Heart left ventricle (tissue), 16 donors: ENCODE results near the gene CSRP1. TPM values are rescaled to one million over a fixed set of nuclear protein-coding genes. Genes with fewer than 3 reads are reported as not detected.

Experiments used
- ATAC-seq, 4 donors: fragments of 200-7000 bp; cut with Tn5 transposase; one replicate each; pipeline ENCODE4 v1.9.1; 2020 to 2022; ENCODE audit warnings: moderate library complexity in 4 of 4, mild to moderate bottlenecking in 3 of 4, moderate number of reproducible peaks in 1 of 4
- DNase-seq, 5 donors: peaks; one replicate each; pipeline ENCODE4 v3.0.0-alpha.2; 2020
- H3K27ac ChIP-seq, 12 donors: fragments of 200-600 bp; sonication (generic) in 4 of 12; one replicate each; pipeline versions ENCODE4 v1.5.0 to v1.8.0; 2016 to 2022; ENCODE audit warnings: mild to moderate bottlenecking in 2 of 12
- H3K27me3 ChIP-seq, 9 donors: fragments of 200-600 bp; sonication (generic) in 2 of 9; one replicate each; pipeline versions ENCODE4 v1.5.1 to v1.8.0; 2016 to 2022; ENCODE audit warnings: mild to moderate bottlenecking in 3 of 9
- H3K36me3 ChIP-seq, 9 donors: fragments of 200-600 bp; sonication (generic) in 2 of 9; one replicate each; pipeline versions ENCODE4 v1.5.0 to v1.8.0; 2018 to 2022; ENCODE audit warnings: mild to moderate bottlenecking in 2 of 9
- H3K4me1 ChIP-seq, 12 donors: fragments of 200-600 bp; sonication (generic) in 4 of 12; one replicate each; pipeline versions ENCODE4 v1.5.0 to v1.8.0; 2016 to 2022; ENCODE audit warnings: mild to moderate bottlenecking in 3 of 12
- H3K4me3 ChIP-seq, 12 donors: fragments of 200-600 bp; sonication (generic) in 4 of 12; one replicate each; pipeline versions ENCODE4 v1.5.0 to v1.8.0; 2017 to 2022; ENCODE audit warnings: mild to moderate bottlenecking in 9 of 12, moderate library complexity in 4 of 12
- H3K9me3 ChIP-seq, 12 donors: fragments of 200-600 bp; sonication (generic) in 4 of 12; one replicate each; pipeline versions ENCODE4 v1.5.0 to v1.8.0; 2016 to 2022; ENCODE audit warnings: mild to moderate bottlenecking in 1 of 12
- POLR2A ChIP-seq, 2 donors: fragments of 450-650 bp; IDR thresholded peaks; one replicate each; pipeline ENCODE4 v1.6.1; 2017; ENCODE audit warnings: antibody characterized with exemption in 2 of 2, mild to moderate bottlenecking in 2 of 2, moderate library complexity in 2 of 2
- WGBS, 4 donors: extraction: QIAGEN DNeasy Blood & Tissue Kit in 2 of 4; methylation state at CpG; one replicate each; pipeline versions ENCODE4 v1.1.5 to v1.1.7; 2013 to 2018; 5-methylcytosine and 5-hydroxymethylcytosine counted together
- intact Hi-C, 10 donors: fragments of 100-400 bp; cut with DNase I; formaldehyde crosslinking; loops; one replicate each; pipeline versions ENCODE4 v1.11.1 to v1.14.2; 2022
- polyA plus RNA-seq, 2 donors: library from polyadenylated mRNA; stranded (reverse); fragments of 200-250 nt; gene quantifications; one replicate each; pipeline ENCODE4 v1.2.3, GENCODE V29; 2013
- total RNA-seq, 9 donors: library from RNA; depleted of rRNA in 2 of 9; stranded (reverse); fragments of >200 nt in 2 of 9; fragmentation: NEBNext Ultra II Directional in 3 of 9; extraction: Animal tissue kit (Norgen Biotek cat#: 25700) in 3 of 9; gene quantifications; one replicate each; pipeline versions ENCODE4 v1.1.0 to v1.2.4, GENCODE V29; 2016 to 2023
- TF ChIP-seq, protein P1 (sequence below), 12 donors: fragments of 200-600 bp; sonication (generic) in 4 of 12; IDR thresholded peaks; one replicate each; pipeline versions ENCODE4 v1.5.0 to v1.8.0; 2018 to 2022; ENCODE audit warnings: antibody characterized with exemption in 12 of 12, mild to moderate bottlenecking in 5 of 12
- donor health status: ischemic (EF 13 %, LVEDD 7.1; RV severe dilation, severe dysfunction).
- donor health status: healthy with polysubstance abuse.
- donor health status: DM: no; HTN: yes; CAD: no.
- donor health status: DM: no; HTN: no; CAD: no.
- donor health status: ischemic (EF 25% LVEDD 6.9; RV normal size, moderate dysfunction).
- donor health status: ischemic (EF 25% LVEDD 5.7; RV mildly dilated, moderate dysfunction).
- donor health status: healthy.
- donor health status: DM: yes; HTN: yes; CAD: no.
- donor health status: ischemic (EF 35%, LVEDD 5.7; RV mildly dilated, moderate dysfunction).
- donor health status: nonischemic (EF 11% LVEDD 7.7; RV severe dilation, severe dysfunction).
- donor health status: DM: yes; HTN: yes; CAD: no.
- donor health status: PGD.
- donor health status: ischemic (EF 29% LVEDD 5.4; RV normal size, mild dysfunction).
- donor health status: nonischemic (EF 23%, LVEDD 6.1; RV moderate dilation, normal function).

The CSRP1 gene
- total and polyA plus RNA-seq, 11 donors = 35.8 to 325 (median 78.6) TPM

DNA sequence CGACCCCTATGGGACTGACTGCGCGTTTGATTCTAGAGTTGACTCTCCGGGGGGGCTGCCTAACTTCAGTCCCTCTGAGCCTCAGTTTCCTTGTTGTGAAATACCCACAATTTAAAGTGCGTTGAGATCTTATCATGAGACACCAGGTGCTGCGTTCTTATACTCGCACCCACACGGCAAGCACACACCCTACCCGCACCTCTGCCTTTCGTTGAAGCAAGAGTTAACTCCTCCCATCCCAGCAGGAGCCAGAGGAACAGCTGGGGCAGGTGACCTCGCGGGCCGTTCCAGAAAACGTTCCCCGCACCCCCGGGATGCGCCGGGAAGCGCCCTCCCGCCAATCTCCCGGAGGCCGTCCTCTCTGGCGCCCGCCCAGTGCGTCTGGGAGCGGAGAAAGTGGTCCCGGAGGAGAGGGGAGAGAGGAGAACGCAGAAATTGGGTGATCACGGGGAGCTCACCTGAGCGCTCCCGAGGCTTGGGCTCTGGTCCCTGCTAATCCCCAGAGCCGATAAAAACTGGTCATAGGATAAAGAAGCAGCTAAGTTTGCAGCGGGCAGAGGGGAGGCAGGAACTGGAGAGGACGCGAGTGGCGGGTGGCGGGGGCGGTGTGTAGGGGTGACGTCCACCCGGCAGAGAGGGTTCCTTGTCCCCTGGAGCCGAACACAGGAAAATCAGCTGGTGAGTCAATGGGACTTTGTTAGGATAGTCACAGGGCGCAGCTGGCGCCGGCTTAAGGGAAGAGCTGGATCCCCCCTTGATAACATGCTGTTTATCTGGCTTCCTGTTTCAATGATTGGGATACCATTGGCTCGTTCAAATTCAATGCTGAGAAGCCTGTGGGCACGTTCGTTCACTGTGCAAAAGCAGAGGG is 32.9 kb upstream of the CSRP1 start:
- peak; percentile 63 to 78 (median 74) for DNase-seq
- H3K4me3 ChIP-seq = peak overlapping the region; percentile 34 to 84 (median 72)
- intact Hi-C loops = loop anchor here in 3 of 10 donors (2.0 to 10.0 kb wide), 3 partner anchors 15 to 445 kb away; partner anchors contain the start of gene RNPEP (in 1 of the 3)
- no peaks in the 10 kb centered on the region for H3K36me3 ChIP-seq
- peak; percentile 36 to 76 (median 50) for ATAC-seq
- TF ChIP-seq, protein P1, sequence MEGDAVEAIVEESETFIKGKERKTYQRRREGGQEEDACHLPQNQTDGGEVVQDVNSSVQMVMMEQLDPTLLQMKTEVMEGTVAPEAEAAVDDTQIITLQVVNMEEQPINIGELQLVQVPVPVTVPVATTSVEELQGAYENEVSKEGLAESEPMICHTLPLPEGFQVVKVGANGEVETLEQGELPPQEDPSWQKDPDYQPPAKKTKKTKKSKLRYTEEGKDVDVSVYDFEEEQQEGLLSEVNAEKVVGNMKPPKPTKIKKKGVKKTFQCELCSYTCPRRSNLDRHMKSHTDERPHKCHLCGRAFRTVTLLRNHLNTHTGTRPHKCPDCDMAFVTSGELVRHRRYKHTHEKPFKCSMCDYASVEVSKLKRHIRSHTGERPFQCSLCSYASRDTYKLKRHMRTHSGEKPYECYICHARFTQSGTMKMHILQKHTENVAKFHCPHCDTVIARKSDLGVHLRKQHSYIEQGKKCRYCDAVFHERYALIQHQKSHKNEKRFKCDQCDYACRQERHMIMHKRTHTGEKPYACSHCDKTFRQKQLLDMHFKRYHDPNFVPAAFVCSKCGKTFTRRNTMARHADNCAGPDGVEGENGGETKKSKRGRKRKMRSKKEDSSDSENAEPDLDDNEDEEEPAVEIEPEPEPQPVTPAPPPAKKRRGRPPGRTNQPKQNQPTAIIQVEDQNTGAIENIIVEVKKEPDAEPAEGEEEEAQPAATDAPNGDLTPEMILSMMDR (IDR thresholded peaks at IDR 0.05) = no peak
- no peak for TF ChIP-seq POLR2A (IDR thresholded peaks at IDR 0.05)
- peak overlapping the region; percentile 55 to 92 (median 86) for H3K27ac ChIP-seq
- WGBS, 4 donors = 4 to 7% (median 5%) methylated on average over 37 to 47 of the region's 47 CpGs
- peaks cover 0 to 94% (median 57%) of the 10 kb centered on the region in 12 donors for H3K4me1 ChIP-seq
- no peaks in the 10 kb centered on the region for H3K9me3 ChIP-seq
- no peaks in the 10 kb centered on the region for H3K27me3 ChIP-seq

DNA sequence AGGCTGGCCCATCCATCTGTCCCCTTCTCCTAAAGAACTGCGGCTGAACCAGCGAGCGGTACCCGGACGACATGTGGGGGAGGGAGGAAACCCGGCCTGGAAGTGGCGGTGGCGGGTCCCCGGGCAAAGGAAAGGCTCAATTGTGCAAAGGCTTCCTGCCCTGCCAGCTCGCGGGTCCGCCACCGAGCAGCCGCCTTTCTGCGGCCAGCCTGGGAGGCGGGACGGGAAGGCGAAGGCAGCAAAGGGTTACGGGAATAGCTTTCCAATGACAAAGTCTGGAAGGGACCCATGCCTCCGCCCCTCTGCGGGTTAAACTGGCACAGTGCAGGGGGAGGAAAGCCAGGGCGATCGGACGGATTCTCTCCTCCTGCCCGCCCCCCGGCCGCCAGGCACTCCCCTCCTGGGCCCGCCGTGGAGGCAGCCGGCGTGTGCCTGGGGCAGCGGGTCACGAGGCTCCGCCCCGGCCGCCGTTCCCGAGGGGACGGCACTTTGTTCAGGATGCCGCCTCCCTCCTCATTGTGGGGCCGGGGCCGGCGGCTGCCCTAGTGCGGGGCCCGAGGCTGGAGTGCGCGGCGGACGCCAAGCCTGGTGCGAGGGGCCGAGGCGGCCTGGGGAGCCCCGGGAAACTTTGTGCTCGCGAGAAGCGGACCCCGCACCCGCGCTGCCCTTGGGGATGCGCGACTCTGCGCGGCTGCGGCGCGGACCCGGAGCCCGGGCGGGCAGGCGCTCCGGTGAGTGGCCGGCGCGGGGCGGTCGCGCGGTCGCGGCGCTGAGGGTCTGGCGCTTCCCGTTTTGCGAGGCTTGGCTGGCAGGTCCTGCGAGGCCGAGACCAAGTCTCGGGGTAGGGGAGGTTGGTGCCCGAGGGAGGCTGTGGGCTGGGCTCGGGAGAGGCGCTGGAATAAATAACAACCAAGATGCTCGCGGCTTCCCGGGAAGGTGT is 32.0 kb upstream of the CSRP1 start, which contains the start of gene NAV1:
NAV1 (plus strand) TSS at position 516 of the 940 bp plus-strand sequence. CDS start 83,758 bp downstream, outside the sequence.
- Histone ChIP-seq H3K9me3 (no peaks in the 10 kb centered on the region), H3K4me1 (peaks cover 0 to 89% (median 53%) of the 10 kb centered on the region in 12 donors), H3K27ac (peak within 1 kb of the TSS; percentile 55 to 92 (median 86)), H3K36me3 (no peaks in the 10 kb centered on the region), H3K4me3 (peak within 1 kb of the TSS; percentile 34 to 84 (median 72)), H3K27me3 (no peaks in the 10 kb centered on the region)
- 0 to 1% (median 1%) methylated on average over 38 to 93 of the region's 93 CpGs for WGBS, 4 donors
- DNase-seq (peak; percentile 77 to 87 (median 79)), ATAC-seq (peak; percentile 18 to 79 (median 70))
- intact Hi-C loops = loop anchor here in 2 of 10 donors (2.0 to 10.0 kb wide), 2 partner anchors 16 to 446 kb away; partner anchors contain the start of gene RNPEP (in 1 of the 2)
- TF ChIP-seq, protein P1 (IDR thresholded peaks at IDR 0.05) = no peak
- TF ChIP-seq POLR2A (IDR thresholded peaks at IDR 0.05) = peak in 1 of 2 donors; percentile 72

DNA sequence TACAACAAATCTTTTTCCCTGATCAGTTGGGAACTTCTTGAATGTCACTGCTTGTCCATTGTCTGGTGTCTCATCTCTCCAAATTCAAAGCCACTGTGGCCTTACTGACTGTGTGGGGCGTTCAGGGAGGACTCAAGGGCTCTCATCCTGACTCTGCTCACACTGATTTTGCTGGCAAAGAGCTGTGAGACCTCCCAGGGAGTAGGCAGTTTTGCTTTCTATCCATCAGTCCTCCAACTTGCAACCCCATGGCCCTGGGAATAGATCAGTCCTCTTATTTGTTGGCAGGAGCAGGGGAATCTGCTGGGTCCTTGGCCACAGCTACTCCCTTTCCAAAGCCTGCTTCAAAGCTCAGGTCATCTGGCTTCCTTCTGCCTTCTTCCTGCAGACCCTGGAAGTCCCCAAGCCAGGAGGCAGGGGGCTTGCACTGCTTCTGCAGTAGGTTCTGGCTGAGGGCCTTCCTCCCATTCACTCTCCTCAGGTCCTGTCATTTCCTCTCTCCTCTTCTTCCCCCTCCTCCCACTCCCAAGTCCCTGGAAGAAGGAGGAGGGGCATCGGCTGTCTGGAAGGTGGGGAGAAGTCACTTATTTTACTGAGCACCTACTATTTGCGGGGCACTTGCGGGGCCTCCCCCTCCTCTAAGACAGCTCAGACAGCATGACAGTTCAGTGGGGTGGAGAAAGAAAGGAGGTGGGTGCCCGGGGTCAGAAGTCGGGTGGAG is 31.1 kb upstream of the CSRP1 start:
- Histone ChIP-seq H3K27me3 (no peaks in the 10 kb centered on the region), H3K4me1 (peaks cover 0 to 81% (median 48%) of the 10 kb centered on the region in 12 donors), H3K4me3 (peak overlapping the region in 11 of 12 donors; percentile 34 to 80 (median 70)), H3K36me3 (no peaks in the 10 kb centered on the region), H3K27ac (peak overlapping the region; percentile 55 to 92 (median 86)), H3K9me3 (no peaks in the 10 kb centered on the region)
- intact Hi-C loops = loop anchor here in 2 of 10 donors (2.0 to 10.0 kb wide), 2 partner anchors 17 to 447 kb away; partner anchors contain the start of gene RNPEP (in 1 of the 2)
- WGBS, 4 donors = 29 to 45% (median 41%) methylated on average over 6 of the region's 6 CpGs
- ATAC-seq (peak in 1 of 4 donors; percentile 26), DNase-seq (peak in 1 of 5 donors; percentile 28)
- TF ChIP-seq, protein P1 (IDR thresholded peaks at IDR 0.05) = no peak
